ENCODE results near the gene NELFA.

The NELFA gene

DNA sequence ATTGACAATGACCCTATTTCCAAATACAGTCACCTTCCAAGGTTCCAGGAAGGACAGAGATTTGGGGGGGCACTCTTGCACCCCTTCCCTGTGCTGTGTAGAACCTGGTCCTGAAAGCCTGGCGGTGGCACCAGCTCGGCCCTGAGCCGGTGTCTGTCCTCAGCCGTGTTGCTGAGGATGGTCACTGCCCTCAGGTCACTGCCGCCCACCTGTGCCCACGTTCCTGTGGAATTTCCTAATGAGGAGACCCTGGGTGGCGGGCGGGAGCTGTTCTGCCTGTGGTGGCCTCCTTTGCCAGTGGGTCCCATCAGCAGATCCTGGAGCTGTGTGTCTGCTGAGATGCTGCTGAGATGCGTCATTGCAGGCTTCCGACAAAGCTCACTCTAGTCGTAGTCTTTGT is 32.9 kb downstream of the NELFA start:
- no peaks in the 10 kb centered on the region for H3K4me1 ChIP-seq (ENCODE audit: control insufficient read depth, low read depth, low read length)
- H3K36me3 ChIP-seq (ENCODE audit: control insufficient read depth, low read depth, low read length) = peaks cover 81% of the 10 kb centered on the region
- H3K9me3 ChIP-seq (ENCODE audit: control insufficient read depth, low read depth, low read length) = no peaks in the 10 kb centered on the region
- no peak overlapping the region for H3K27ac ChIP-seq (ENCODE audit: low read length)
- H3K9ac ChIP-seq (ENCODE audit: low read length) = no peak overlapping the region
- no peak overlapping the region for H3K4me3 ChIP-seq (ENCODE audit: low read length)
- no peaks in the 10 kb centered on the region for H3K27me3 ChIP-seq (ENCODE audit: control insufficient read depth, insufficient read depth, low read length)

GRCh38 chr4:1975391-1975801 is 33.4 kb downstream of the NELFA start:
- Histone ChIP-seq H3K27ac (ENCODE audit: low read length) (no peak overlapping the region), H3K4me3 (ENCODE audit: low read length) (no peak overlapping the region), H3K4me1 (ENCODE audit: control insufficient read depth, low read depth, low read length) (no peaks in the 10 kb centered on the region), H3K9ac (ENCODE audit: low read length) (no peak overlapping the region), H3K27me3 (ENCODE audit: control insufficient read depth, insufficient read depth, low read length) (no peaks in the 10 kb centered on the region), H3K9me3 (ENCODE audit: control insufficient read depth, low read depth, low read length) (no peaks in the 10 kb centered on the region), H3K36me3 (ENCODE audit: control insufficient read depth, low read depth, low read length) (peaks cover 81% of the 10 kb centered on the region)

GRCh38 chr4:1974840-1975239 is 33.9 kb downstream of the NELFA start:
- H3K4me1 ChIP-seq (ENCODE audit: control insufficient read depth, low read depth, low read length) = no peaks in the 10 kb centered on the region
- no peak overlapping the region for H3K9ac ChIP-seq (ENCODE audit: low read length)
- H3K36me3 ChIP-seq (ENCODE audit: control insufficient read depth, low read depth, low read length) = peaks cover 82% of the 10 kb centered on the region
- H3K4me3 ChIP-seq (ENCODE audit: low read length) = no peak overlapping the region
- no peaks in the 10 kb centered on the region for H3K27me3 ChIP-seq (ENCODE audit: control insufficient read depth, insufficient read depth, low read length)
- no peak overlapping the region for H3K27ac ChIP-seq (ENCODE audit: low read length)
- H3K9me3 ChIP-seq (ENCODE audit: control insufficient read depth, low read depth, low read length) = no peaks in the 10 kb centered on the region

DNA sequence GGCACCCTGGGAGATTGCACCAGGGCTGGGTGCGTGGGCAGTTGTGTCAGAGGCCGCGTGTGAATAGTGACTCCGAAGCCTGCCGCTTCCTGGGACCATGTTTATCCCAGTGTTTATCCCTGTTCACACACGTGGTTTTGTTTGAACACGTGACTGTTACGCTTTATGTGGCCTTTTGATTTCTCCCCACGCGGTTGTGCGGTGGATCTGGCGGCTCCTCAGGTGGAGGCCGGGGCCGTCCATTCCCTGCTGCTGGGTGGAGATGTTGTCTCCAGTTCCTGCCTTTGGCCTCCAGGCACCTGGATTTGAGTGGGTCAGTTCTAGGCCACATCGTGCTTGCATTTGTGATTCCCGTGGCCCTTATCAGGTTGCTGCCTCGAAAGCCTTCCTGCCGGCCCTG is 35.1 kb downstream of the NELFA start:
- Histone ChIP-seq H3K4me1 (ENCODE audit: control insufficient read depth, low read depth, low read length) (no peaks in the 10 kb centered on the region), H3K36me3 (ENCODE audit: control insufficient read depth, low read depth, low read length) (peaks cover 79% of the 10 kb centered on the region), H3K27me3 (ENCODE audit: control insufficient read depth, insufficient read depth, low read length) (no peaks in the 10 kb centered on the region), H3K9ac (ENCODE audit: low read length) (no peak overlapping the region), H3K4me3 (ENCODE audit: low read length) (no peak overlapping the region), H3K27ac (ENCODE audit: low read length) (no peak overlapping the region), H3K9me3 (ENCODE audit: control insufficient read depth, low read depth, low read length) (no peaks in the 10 kb centered on the region)

DNA sequence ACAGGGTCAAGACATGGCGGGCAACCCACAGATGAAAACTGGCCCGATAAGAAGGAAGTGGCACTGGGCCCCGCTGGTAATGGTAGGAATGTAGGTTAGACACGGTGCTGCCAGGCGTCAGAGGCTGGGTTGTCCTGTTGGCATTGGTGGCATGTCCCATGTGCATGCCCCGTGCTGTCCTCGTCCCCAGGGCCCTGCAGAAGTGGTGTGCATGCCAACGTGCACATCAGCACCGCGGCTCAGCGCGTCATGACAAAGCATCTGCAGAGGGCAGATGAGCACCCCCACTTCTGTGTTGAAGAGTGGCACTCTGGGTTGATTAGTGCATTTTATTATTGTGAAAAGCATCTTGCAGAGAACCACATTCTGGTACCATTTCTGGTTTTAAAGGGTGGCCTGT is 35.6 kb downstream of the NELFA start:
- peaks cover 79% of the 10 kb centered on the region for H3K36me3 ChIP-seq (ENCODE audit: control insufficient read depth, low read depth, low read length)
- no peak overlapping the region for H3K27ac ChIP-seq (ENCODE audit: low read length)
- no peak overlapping the region for H3K4me3 ChIP-seq (ENCODE audit: low read length)
- H3K27me3 ChIP-seq (ENCODE audit: control insufficient read depth, insufficient read depth, low read length) = no peaks in the 10 kb centered on the region
- H3K9me3 ChIP-seq (ENCODE audit: control insufficient read depth, low read depth, low read length) = no peaks in the 10 kb centered on the region
- no peaks in the 10 kb centered on the region for H3K4me1 ChIP-seq (ENCODE audit: control insufficient read depth, low read depth, low read length)
- H3K9ac ChIP-seq (ENCODE audit: low read length) = no peak overlapping the region

- Histone ChIP-seq H3K27ac (ENCODE audit: low read length) (no peak overlapping the region), H3K4me1 (ENCODE audit: control insufficient read depth, low read depth, low read length) (no peaks in the 10 kb centered on the region), H3K36me3 (ENCODE audit: control insufficient read depth, low read depth, low read length) (peaks cover 71% of the 10 kb centered on the region), H3K27me3 (ENCODE audit: control insufficient read depth, insufficient read depth, low read length) (no peaks in the 10 kb centered on the region), H3K9me3 (ENCODE audit: control insufficient read depth, low read depth, low read length) (no peaks in the 10 kb centered on the region), H3K4me3 (ENCODE audit: low read length) (no peak overlapping the region), H3K9ac (ENCODE audit: low read length) (no peak overlapping the region)
Measured at GRCh38 chr4:1972414-1972813, 36.4 kb downstream of the NELFA start.

- Histone ChIP-seq H3K36me3 (ENCODE audit: control insufficient read depth, low read depth, low read length) (peaks cover 63% of the 10 kb centered on the region), H3K4me1 (ENCODE audit: control insufficient read depth, low read depth, low read length) (no peaks in the 10 kb centered on the region), H3K9me3 (ENCODE audit: control insufficient read depth, low read depth, low read length) (no peaks in the 10 kb centered on the region), H3K27ac (ENCODE audit: low read length) (no peak overlapping the region), H3K27me3 (ENCODE audit: control insufficient read depth, insufficient read depth, low read length) (no peaks in the 10 kb centered on the region), H3K4me3 (ENCODE audit: low read length) (no peak overlapping the region), H3K9ac (ENCODE audit: low read length) (no peak overlapping the region)
Measured at GRCh38 chr4:1971456-1972200, 37.1 kb downstream of the NELFA start.

- Histone ChIP-seq H3K27ac (ENCODE audit: low read length) (no peak overlapping the region), H3K27me3 (ENCODE audit: control insufficient read depth, insufficient read depth, low read length) (no peaks in the 10 kb centered on the region), H3K9me3 (ENCODE audit: control insufficient read depth, low read depth, low read length) (no peaks in the 10 kb centered on the region), H3K36me3 (ENCODE audit: control insufficient read depth, low read depth, low read length) (peaks cover 58% of the 10 kb centered on the region), H3K4me1 (ENCODE audit: control insufficient read depth, low read depth, low read length) (no peaks in the 10 kb centered on the region), H3K4me3 (ENCODE audit: low read length) (no peak overlapping the region), H3K9ac (ENCODE audit: low read length) (no peak overlapping the region)
Measured at GRCh38 chr4:1970926-1971325, 37.8 kb downstream of the NELFA start.

DNA sequence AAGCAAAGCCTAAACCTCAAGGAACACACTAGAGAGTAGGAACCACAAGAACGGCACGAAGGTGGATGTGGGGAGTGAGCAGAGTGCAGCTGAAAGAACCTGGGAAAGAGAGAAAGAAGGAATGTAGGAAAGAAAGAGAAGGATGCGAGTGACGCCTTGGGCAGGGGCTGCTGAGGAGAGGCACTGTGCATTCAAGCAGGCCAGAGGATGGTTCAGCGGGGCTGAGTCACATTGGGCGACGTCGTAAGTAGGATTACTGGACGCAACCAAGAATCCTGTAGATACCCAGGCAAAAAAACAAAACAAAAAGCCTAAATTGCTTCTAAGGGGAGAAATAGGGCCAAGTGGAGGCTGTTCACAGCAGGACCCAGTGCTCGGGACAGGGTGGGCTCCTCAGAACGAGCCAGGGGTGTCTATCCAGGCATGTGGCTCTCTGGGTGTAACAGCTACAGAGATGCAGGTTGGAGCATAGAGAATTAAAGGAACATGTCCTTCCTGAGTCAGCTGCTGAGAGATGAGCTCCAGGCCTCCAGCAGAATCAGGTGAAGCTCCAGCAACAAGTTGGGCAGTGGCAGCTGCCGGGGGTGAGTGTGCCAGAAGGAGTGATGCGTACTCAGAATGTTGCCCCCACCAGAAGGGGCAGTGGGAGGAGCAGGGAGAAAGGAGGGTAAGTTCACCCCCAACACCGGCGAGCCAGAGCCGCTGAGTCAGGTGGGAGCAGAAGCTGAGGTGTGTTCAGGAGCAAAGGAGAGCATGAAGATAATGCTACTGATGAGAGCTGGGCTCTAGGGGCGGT is 38.6 kb downstream of the NELFA start:
- Histone ChIP-seq H3K27ac (ENCODE audit: low read length) (no peak overlapping the region), H3K4me1 (ENCODE audit: control insufficient read depth, low read depth, low read length) (no peaks in the 10 kb centered on the region), H3K9me3 (ENCODE audit: control insufficient read depth, low read depth, low read length) (no peaks in the 10 kb centered on the region), H3K4me3 (ENCODE audit: low read length) (no peak overlapping the region), H3K9ac (ENCODE audit: low read length) (no peak overlapping the region), H3K27me3 (ENCODE audit: control insufficient read depth, insufficient read depth, low read length) (no peaks in the 10 kb centered on the region), H3K36me3 (ENCODE audit: control insufficient read depth, low read depth, low read length) (peaks cover 58% of the 10 kb centered on the region)

DNA sequence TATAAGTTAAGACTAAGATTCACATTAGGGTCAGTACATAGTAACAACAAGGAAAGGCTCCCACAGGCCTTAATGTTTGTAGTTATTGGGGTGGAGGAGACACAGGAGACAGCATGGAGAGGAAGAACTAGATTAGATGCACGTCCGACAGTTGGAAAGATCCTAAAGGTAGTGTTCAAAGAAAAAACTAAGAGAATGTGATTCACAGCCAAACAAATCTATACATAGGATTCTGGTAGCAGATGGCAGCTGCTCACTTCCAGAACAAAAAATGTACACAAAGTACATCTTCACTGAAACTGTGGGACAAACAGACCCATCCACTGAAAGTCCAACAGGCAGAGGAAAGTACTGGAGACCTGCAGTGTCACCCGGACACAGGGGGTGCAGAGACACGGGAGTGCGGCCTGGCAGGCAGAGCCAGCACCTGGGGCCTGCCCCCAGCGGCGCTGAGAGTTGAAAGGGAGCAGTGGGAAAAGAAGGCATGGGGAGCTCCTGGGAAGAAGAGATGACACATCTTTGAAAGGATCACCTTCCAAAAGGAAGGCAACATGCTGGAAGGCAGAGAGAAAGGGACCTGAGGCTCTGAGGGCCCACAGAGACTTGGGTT is 40.0 kb downstream of the NELFA start:
- H3K27me3 ChIP-seq (ENCODE audit: control insufficient read depth, insufficient read depth, low read length) = no peaks in the 10 kb centered on the region
- no peak overlapping the region for H3K9ac ChIP-seq (ENCODE audit: low read length)
- no peaks in the 10 kb centered on the region for H3K9me3 ChIP-seq (ENCODE audit: control insufficient read depth, low read depth, low read length)
- no peak overlapping the region for H3K4me3 ChIP-seq (ENCODE audit: low read length)
- H3K27ac ChIP-seq (ENCODE audit: low read length) = no peak overlapping the region
- no peaks in the 10 kb centered on the region for H3K4me1 ChIP-seq (ENCODE audit: control insufficient read depth, low read depth, low read length)
- H3K36me3 ChIP-seq (ENCODE audit: control insufficient read depth, low read depth, low read length) = peaks cover 52% of the 10 kb centered on the region

GRCh38 chr4:1967512-1968149 is 41.1 kb downstream of the NELFA start:
- H3K4me1 ChIP-seq (ENCODE audit: control insufficient read depth, low read depth, low read length) = no peaks in the 10 kb centered on the region
- H3K27me3 ChIP-seq (ENCODE audit: control insufficient read depth, insufficient read depth, low read length) = no peaks in the 10 kb centered on the region
- H3K27ac ChIP-seq (ENCODE audit: low read length) = no peak overlapping the region
- H3K4me3 ChIP-seq (ENCODE audit: low read length) = no peak overlapping the region
- no peaks in the 10 kb centered on the region for H3K9me3 ChIP-seq (ENCODE audit: control insufficient read depth, low read depth, low read length)
- H3K36me3 ChIP-seq (ENCODE audit: control insufficient read depth, low read depth, low read length) = peaks cover 61% of the 10 kb centered on the region
- no peak overlapping the region for H3K9ac ChIP-seq (ENCODE audit: low read length)
